Right lobe of liver (tissue), 6 donors: Measurements from ENCODE around the gene LAIR1. TPM values are rescaled to one million over a fixed set of nuclear protein-coding genes. Genes with fewer than 3 reads are reported as not detected.

Experiments used
- ATAC-seq, 4 donors: fragments of 200-7000 bp; cut with Tn5 transposase; one replicate each; pipeline ENCODE4 v1.9.1; 2020; ENCODE audit warnings: mild to moderate bottlenecking in 4 of 4, moderate library complexity in 4 of 4
- DNase-seq, 3 donors: peaks; one replicate each; pipeline ENCODE4 v3.0.0-alpha.2; 2020
- H3K27ac ChIP-seq, 3 donors: fragments of 200-600 bp; one replicate each; pipeline ENCODE4 v1.8.0; 2022
- H3K27me3 ChIP-seq, 2 donors: fragments of 200-600 bp; one replicate each; pipeline ENCODE4 v1.8.0; 2022
- H3K36me3 ChIP-seq, 4 donors: fragments of 200-600 bp; sonication (generic) in 1 of 4; one replicate each; pipeline versions ENCODE4 v1.5.1 to v1.8.0; 2017 to 2022; ENCODE audit warnings: control low read depth in 1 of 4
- H3K4me1 ChIP-seq, 4 donors: fragments of 200-600 bp; sonication (generic) in 1 of 4; one replicate each; pipeline versions ENCODE4 v1.5.1 to v1.8.0; 2017 to 2022; ENCODE audit warnings: control low read depth in 1 of 4
- H3K4me3 ChIP-seq, 3 donors: fragments of 200-600 bp; one replicate each; pipeline ENCODE4 v1.8.0; 2022
- H3K9me3 ChIP-seq, 4 donors: fragments of 200-600 bp; sonication (generic) in 1 of 4; one replicate each; pipeline versions ENCODE4 v1.5.1 to v1.8.0; 2017 to 2022; ENCODE audit warnings: control low read depth in 1 of 4
- POLR2A ChIP-seq: fragments of 450-650 bp; IDR thresholded peaks from one replicate; pipeline ENCODE4 v1.6.1; 2017; ENCODE audit warnings: antibody characterized with exemption, mild to moderate bottlenecking
- WGBS: methylation state at CpG from one replicate; pipeline ENCODE4 v1.1.6; 2018; ENCODE audit warnings: low coverage, low lambda C conversion rate; ENCODE audit not compliant: insufficient coverage; ENCODE audit errors: missing lambda C conversion rate; 5-methylcytosine and 5-hydroxymethylcytosine counted together
- intact Hi-C, 2 donors: fragments of 100-400 bp; cut with DNase I; formaldehyde crosslinking; loops; one replicate each; pipeline versions ENCODE4 v1.11.2 to v1.14.1; 2022
- total RNA-seq, 6 experiments: library from RNA; depleted of rRNA in 2 of 6; stranded (reverse); fragments of >200 nt in 2 of 6; fragmentation: NEBNext Ultra II Directional in 3 of 6; extraction: Animal tissue kit (Norgen Biotek cat#: 25700) in 3 of 6; gene quantifications; one replicate each; pipeline versions ENCODE4 v1.1.0 to v1.2.4, GENCODE V29; 2016 to 2023
- TF ChIP-seq, protein P1 (sequence below), 4 donors: fragments of 200-600 bp in 3 of 4; fragments of 450-650 bp in 1 of 4; IDR thresholded peaks; one replicate each; pipeline versions ENCODE4 v1.5.1 to v1.8.0; 2016 to 2022; ENCODE audit warnings: antibody characterized with exemption in 4 of 4, mild to moderate bottlenecking in 2 of 4
- donor health status: DM: no; HTN: yes; CAD: no.
- donor health status: DM: no; HTN: no; CAD: no.
- donor health status: DM: no; HTN: no; CAD: no.
- donor health status: DM: no; HTN: yes; CAD: no.
- donor health status: DM: no; HTN: yes; CAD: no.

The LAIR1 gene
- total RNA-seq, 6 experiments from 2014 or later = 2.9 to 15.3 (median 4.9) TPM

- H3K36me3 ChIP-seq = no peaks in the 10 kb centered on the region
- DNase-seq (no peak), ATAC-seq (no peak)
- H3K4me3 ChIP-seq = no peak overlapping the region
- H3K9me3 ChIP-seq = no peaks in the 10 kb centered on the region
- TF ChIP-seq POLR2A = no peak
- TF ChIP-seq, protein P1, sequence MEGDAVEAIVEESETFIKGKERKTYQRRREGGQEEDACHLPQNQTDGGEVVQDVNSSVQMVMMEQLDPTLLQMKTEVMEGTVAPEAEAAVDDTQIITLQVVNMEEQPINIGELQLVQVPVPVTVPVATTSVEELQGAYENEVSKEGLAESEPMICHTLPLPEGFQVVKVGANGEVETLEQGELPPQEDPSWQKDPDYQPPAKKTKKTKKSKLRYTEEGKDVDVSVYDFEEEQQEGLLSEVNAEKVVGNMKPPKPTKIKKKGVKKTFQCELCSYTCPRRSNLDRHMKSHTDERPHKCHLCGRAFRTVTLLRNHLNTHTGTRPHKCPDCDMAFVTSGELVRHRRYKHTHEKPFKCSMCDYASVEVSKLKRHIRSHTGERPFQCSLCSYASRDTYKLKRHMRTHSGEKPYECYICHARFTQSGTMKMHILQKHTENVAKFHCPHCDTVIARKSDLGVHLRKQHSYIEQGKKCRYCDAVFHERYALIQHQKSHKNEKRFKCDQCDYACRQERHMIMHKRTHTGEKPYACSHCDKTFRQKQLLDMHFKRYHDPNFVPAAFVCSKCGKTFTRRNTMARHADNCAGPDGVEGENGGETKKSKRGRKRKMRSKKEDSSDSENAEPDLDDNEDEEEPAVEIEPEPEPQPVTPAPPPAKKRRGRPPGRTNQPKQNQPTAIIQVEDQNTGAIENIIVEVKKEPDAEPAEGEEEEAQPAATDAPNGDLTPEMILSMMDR (IDR thresholded peaks at IDR 0.05) = no peak
- 23% methylated on average over 2 of the region's 12 CpGs for WGBS
- no peak overlapping the region for H3K27ac ChIP-seq
- no peaks in the 10 kb centered on the region for H3K27me3 ChIP-seq
- intact Hi-C loops = no loop called here
- H3K4me1 ChIP-seq = no peaks in the 10 kb centered on the region
These were observed 54.9 kb downstream of the LAIR1 start for GRCh38 chr19:54309811-54310210.

DNA sequence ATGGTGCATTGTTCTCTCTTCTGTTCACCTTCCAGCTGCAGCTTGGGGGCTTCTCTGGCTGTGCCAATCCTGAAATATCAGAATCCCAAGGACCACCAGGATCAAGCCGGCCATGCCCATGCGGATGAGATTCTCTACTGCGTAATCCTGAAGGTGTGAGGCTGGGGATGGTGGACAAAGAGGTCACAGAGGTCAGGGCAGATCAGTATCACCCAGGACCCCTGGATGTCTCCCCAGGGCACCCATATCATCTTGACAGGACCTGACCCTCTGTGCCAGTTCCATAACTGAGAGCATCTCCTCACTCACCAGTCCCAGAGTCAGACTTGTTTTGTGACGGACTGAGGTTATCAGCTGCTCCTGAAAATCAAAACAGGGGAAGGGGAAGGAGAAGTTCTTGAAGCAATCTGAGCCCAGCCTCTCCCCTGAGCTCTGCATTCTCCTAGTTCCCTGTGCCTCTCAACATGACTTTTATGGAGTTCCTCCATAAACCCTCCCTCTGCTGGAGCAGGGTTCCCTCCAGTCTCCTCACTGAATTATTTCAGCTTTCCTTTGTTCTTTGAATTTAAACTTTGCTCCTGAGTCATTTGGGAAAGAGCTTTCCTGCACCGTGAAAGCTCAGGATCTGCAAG lies 57.2 kb downstream of the LAIR1 start:
- no peak overlapping the region for H3K4me3 ChIP-seq
- ATAC-seq (peak in 1 of 4 donors; percentile 24), DNase-seq (no peak)
- no peaks in the 10 kb centered on the region for H3K27me3 ChIP-seq
- intact Hi-C loops = no loop called here
- 50% methylated on average over 1 of the region's 5 CpGs for WGBS
- H3K4me1 ChIP-seq = no peaks in the 10 kb centered on the region
- H3K27ac ChIP-seq = no peak overlapping the region
- TF ChIP-seq, protein P1 (IDR thresholded peaks at IDR 0.05) = no peak
- no peak for TF ChIP-seq POLR2A
- H3K9me3 ChIP-seq = no peaks in the 10 kb centered on the region
- no peaks in the 10 kb centered on the region for H3K36me3 ChIP-seq

GRCh38 chr19:54305141-54305540 lies 59.6 kb downstream of the LAIR1 start:
- Histone ChIP-seq H3K36me3 (no peaks in the 10 kb centered on the region), H3K4me1 (no peaks in the 10 kb centered on the region), H3K27ac (no peak overlapping the region), H3K27me3 (no peaks in the 10 kb centered on the region), H3K4me3 (no peak overlapping the region), H3K9me3 (no peaks in the 10 kb centered on the region)
- no peak for ATAC-seq
- DNase-seq = no peak
- intact Hi-C loops = no loop called here
- TF ChIP-seq POLR2A = no peak
- TF ChIP-seq, protein P1 (IDR thresholded peaks at IDR 0.05) = no peak
- WGBS = 38% methylated on average over 1 of the region's 1 CpG

GRCh38 chr19:54302257-54302656 lies 62.5 kb downstream of the LAIR1 start:
- H3K9me3 ChIP-seq = no peaks in the 10 kb centered on the region
- no peak overlapping the region for H3K4me3 ChIP-seq
- intact Hi-C loops = no loop called here
- 25% methylated on average over 4 of the region's 4 CpGs for WGBS
- DNase-seq (no peak), ATAC-seq (peak; percentile 28 to 38 (median 34))
- H3K27ac ChIP-seq = no peak overlapping the region
- no peaks in the 10 kb centered on the region for H3K36me3 ChIP-seq
- H3K27me3 ChIP-seq = no peaks in the 10 kb centered on the region
- no peak for TF ChIP-seq POLR2A
- TF ChIP-seq, protein P1 (IDR thresholded peaks at IDR 0.05) = no peak
- no peaks in the 10 kb centered on the region for H3K4me1 ChIP-seq

Other genes starting within 250 kb of the LAIR1 start
- gene TFPT, start 249.3 kb downstream of the LAIR1 start, total RNA-seq = 1 to 10 TPM; 3.5 to 8.2 (median 5.7) TPM
- gene PRPF31, start 249.2 kb downstream of the LAIR1 start, total RNA-seq = 10 to 100 TPM; 22.1 to 34.9 (median 27.9) TPM
- gene CNOT3, start 227.2 kb downstream of the LAIR1 start, total RNA-seq = 10 to 100 TPM in 5 of 6 experiments, 1 to 10 TPM in 1; 7.1 to 21.6 (median 15.5) TPM
- gene LENG1, start 205.2 kb downstream of the LAIR1 start, total RNA-seq = 1 to 10 TPM; 1.2 to 3.5 (median 3.2) TPM
- 1 to 10 TPM in 3 of 6 experiments, under 1 TPM in 3; 0.18 to 2.4 (median 1.1) TPM for gene TMC4, start 191.8 kb downstream of the LAIR1 start, total RNA-seq
- gene MBOAT7, start 175.4 kb downstream of the LAIR1 start, total RNA-seq = 10 to 100 TPM; 26.6 to 57.7 (median 32.9) TPM
- 10 to 100 TPM; 11.8 to 31.9 (median 17.9) TPM for gene TSEN34, start 173.6 kb downstream of the LAIR1 start, total RNA-seq
- gene RPS9, start 164.1 kb downstream of the LAIR1 start, total RNA-seq = 100 to 1,000 TPM; 399 to 706 (median 486) TPM
- gene LILRB3, start 141.9 kb downstream of the LAIR1 start, total RNA-seq = 1 to 10 TPM; 1.3 to 8.7 (median 6.2) TPM
- 1 to 10 TPM in 3 of 6 experiments, under 1 TPM in 3; 0.61 to 4.9 (median 0.98) TPM for gene LILRA6, start 122.1 kb downstream of the LAIR1 start, total RNA-seq
- 10 to 100 TPM in 2 of 6 experiments, 1 to 10 TPM in 4; 2.7 to 19.7 (median 8.4) TPM for gene LILRB5, start 107.7 kb downstream of the LAIR1 start, total RNA-seq
- 1 to 10 TPM; 1.6 to 9.8 (median 3.0) TPM for gene LILRB2, start 83.8 kb downstream of the LAIR1 start, total RNA-seq
- 1 to 10 TPM in 5 of 6 experiments, under 1 TPM in 1; 0.98 to 4.3 (median 1.9) TPM for gene LILRA5, start 51.8 kb downstream of the LAIR1 start, total RNA-seq
- 1 to 10 TPM in 1 of 6 experiments, under 1 TPM in 2, not detected in 3; 0.12 to 1.2 (median 0.78) TPM for gene LILRA4, start 25.8 kb downstream of the LAIR1 start, total RNA-seq
- gene TTYH1, start 50.5 kb upstream of the LAIR1 start, total RNA-seq = under 1 TPM in 5 of 6 experiments, not detected in 1; 0.30 to 0.93 (median 0.35) TPM
- 10 to 100 TPM; 29.8 to 66.3 (median 41.1) TPM for gene LENG8, start 84.3 kb upstream of the LAIR1 start, total RNA-seq
- gene LENG9, start 98.8 kb upstream of the LAIR1 start, total RNA-seq = 1 to 10 TPM; 1.5 to 5.7 (median 3.3) TPM
- gene CDC42EP5, start 108.4 kb upstream of the LAIR1 start, total RNA-seq = 1 to 10 TPM; 1.3 to 3.7 (median 2.0) TPM
- under 1 TPM in 1 of 6 experiments, not detected in 5; 0.38 TPM for gene LAIR2, start 137.9 kb upstream of the LAIR1 start, total RNA-seq
- gene LILRA2, start 208.9 kb upstream of the LAIR1 start, total RNA-seq = 1 to 10 TPM; 1.4 to 8.3 (median 2.4) TPM
- gene LILRA1, start 228.7 kb upstream of the LAIR1 start, total RNA-seq = 1 to 10 TPM in 3 of 6 experiments, under 1 TPM in 3; 0.62 to 2.7 (median 1.0) TPM